ENCODE data around the gene RXRG.

Gene RXRG

GRCh38 chr1:165381745-165382505, 63.0 kb downstream of the RXRG start:
- H3K36me3 ChIP-seq (ENCODE audit: control insufficient read depth, insufficient read depth, low read length), result no peaks in the 10 kb centered on the region
- DNase-seq (ENCODE audit: extremely low read depth, insufficient read length), result no peak
- no peak overlapping the region for H3K4me3 ChIP-seq (replicated peaks; ENCODE audit: low read depth, low read length)
- H3K27me3 ChIP-seq (replicated peaks; ENCODE audit: control insufficient read depth, insufficient read depth, low read length), result no peaks in the 10 kb centered on the region; the same call in 1 of the 2 replicates
- TF ChIP-seq, protein P1, sequence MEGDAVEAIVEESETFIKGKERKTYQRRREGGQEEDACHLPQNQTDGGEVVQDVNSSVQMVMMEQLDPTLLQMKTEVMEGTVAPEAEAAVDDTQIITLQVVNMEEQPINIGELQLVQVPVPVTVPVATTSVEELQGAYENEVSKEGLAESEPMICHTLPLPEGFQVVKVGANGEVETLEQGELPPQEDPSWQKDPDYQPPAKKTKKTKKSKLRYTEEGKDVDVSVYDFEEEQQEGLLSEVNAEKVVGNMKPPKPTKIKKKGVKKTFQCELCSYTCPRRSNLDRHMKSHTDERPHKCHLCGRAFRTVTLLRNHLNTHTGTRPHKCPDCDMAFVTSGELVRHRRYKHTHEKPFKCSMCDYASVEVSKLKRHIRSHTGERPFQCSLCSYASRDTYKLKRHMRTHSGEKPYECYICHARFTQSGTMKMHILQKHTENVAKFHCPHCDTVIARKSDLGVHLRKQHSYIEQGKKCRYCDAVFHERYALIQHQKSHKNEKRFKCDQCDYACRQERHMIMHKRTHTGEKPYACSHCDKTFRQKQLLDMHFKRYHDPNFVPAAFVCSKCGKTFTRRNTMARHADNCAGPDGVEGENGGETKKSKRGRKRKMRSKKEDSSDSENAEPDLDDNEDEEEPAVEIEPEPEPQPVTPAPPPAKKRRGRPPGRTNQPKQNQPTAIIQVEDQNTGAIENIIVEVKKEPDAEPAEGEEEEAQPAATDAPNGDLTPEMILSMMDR (IDR thresholded peaks at IDR 0.05; ENCODE audit: insufficient read depth, low read length, poor library complexity, severe bottlenecking), result no peak

GRCh38 chr1:165376811-165377311, 68.1 kb downstream of the RXRG start:
- no peak for DNase-seq (ENCODE audit: extremely low read depth, insufficient read length)
- TF ChIP-seq, protein P1 (IDR thresholded peaks at IDR 0.05; ENCODE audit: insufficient read depth, low read length, poor library complexity, severe bottlenecking), result no peak
- no peaks in the 10 kb centered on the region for H3K36me3 ChIP-seq (ENCODE audit: control insufficient read depth, insufficient read depth, low read length)
- H3K4me3 ChIP-seq (replicated peaks; ENCODE audit: low read depth, low read length), result no peak overlapping the region
- H3K27me3 ChIP-seq (replicated peaks; ENCODE audit: control insufficient read depth, insufficient read depth, low read length), result peaks cover 2% of the 10 kb centered on the region; the same call in 1 of the 2 replicates

DNA sequence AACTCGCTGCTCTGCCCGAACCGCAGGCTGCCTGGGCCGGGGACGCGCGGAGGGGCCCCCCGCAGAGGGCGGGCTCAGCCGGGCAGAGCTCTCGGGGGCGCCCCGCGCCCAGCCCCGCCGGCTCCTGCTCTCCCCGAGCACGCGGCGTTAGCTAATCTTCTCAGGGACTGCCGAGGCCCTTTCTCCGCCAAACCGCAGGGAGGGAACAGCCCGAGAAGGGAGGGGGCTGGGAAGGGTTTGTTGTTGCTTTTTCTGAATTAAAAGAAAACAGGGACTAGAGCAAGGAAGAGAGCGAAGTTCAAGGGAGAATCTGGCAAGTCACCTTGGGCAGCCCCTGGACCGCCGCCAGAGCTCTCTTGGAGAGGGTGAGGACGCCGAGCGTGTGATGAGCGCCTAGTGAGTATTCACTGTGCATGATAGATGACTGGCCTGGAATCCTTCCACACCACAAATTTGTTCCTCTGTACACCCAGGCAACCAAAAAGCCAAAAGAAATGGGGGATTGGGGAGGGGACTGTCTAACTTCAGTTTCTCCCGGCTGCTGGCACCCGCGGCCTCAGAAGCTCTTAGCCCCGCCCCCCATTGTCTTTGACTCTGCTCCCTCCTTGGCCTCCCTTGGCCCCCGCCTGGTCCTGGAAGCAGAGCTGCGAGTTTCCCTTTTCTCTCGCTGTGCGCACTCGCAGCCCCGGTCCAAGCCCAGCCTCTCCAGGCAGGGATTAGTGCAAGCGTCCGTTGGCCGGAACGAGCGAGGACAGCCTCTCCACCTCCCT, 68.7 kb downstream of the RXRG start:
- no peak for DNase-seq (ENCODE audit: extremely low read depth, insufficient read length)
- Histone ChIP-seq H3K4me3 (replicated peaks; ENCODE audit: low read depth, low read length) (no peak overlapping the region; the same call in 1 of the 2 replicates), H3K36me3 (ENCODE audit: control insufficient read depth, insufficient read depth, low read length) (no peaks in the 10 kb centered on the region), H3K27me3 (replicated peaks; ENCODE audit: control insufficient read depth, insufficient read depth, low read length) (peaks cover 2% of the 10 kb centered on the region; the same call in 1 of the 2 replicates)
- TF ChIP-seq, protein P1 (IDR thresholded peaks at IDR 0.05; ENCODE audit: insufficient read depth, low read length, poor library complexity, severe bottlenecking), result no peak

- Histone ChIP-seq H3K36me3 (ENCODE audit: control insufficient read depth, insufficient read depth, low read length) (no peaks in the 10 kb centered on the region), H3K27me3 (replicated peaks; ENCODE audit: control insufficient read depth, insufficient read depth, low read length) (peaks cover 2% of the 10 kb centered on the region; the same call in 1 of the 2 replicates), H3K4me3 (replicated peaks; ENCODE audit: low read depth, low read length) (no peak overlapping the region)
- DNase-seq (ENCODE audit: extremely low read depth, insufficient read length), result no peak
- TF ChIP-seq, protein P1 (IDR thresholded peaks at IDR 0.05; ENCODE audit: insufficient read depth, low read length, poor library complexity, severe bottlenecking), result no peak
These were observed 69.3 kb downstream of the RXRG start for GRCh38 chr1:165375623-165376022.

DNA sequence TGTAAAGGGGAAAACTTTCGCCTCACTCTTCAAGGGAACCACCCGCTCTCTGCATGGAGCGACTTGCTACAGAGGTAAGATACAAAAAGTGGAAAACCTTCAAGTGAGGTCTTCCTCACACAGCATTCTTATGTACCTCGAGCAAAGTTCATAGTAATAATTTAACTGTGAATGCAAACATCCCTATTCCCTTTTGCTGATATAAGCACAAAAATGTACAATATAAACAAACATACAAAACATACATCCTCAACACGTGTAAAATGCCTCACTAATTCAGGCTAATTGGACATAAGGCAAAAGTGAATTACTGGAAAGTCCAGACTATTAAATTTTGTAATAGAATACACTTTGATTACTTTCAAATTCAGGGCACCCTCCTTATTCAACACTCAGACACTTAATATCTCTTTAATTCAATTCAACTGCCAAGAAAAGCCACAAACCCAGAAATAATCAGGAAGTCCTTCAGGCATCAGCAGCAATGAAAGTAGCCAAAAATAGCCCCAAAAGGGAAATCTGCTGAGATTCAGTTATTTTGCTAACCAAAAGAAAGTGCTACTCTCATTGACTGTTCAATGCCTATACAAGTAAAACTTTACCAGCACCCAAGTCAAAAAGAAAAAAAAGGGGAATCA, 73.2 kb downstream of the RXRG start:
- Histone ChIP-seq H3K4me3 (replicated peaks; ENCODE audit: low read depth, low read length) (no peak overlapping the region), H3K27me3 (replicated peaks; ENCODE audit: control insufficient read depth, insufficient read depth, low read length) (peaks cover 2% of the 10 kb centered on the region; the same call in 1 of the 2 replicates), H3K36me3 (ENCODE audit: control insufficient read depth, insufficient read depth, low read length) (no peaks in the 10 kb centered on the region)
- TF ChIP-seq, protein P1 (IDR thresholded peaks at IDR 0.05; ENCODE audit: insufficient read depth, low read length, poor library complexity, severe bottlenecking), result no peak
- no peak for DNase-seq (ENCODE audit: extremely low read depth, insufficient read length)
